Germinal center (tissue), 1 donor: ENCODE results near the gene HSBP1L1.
"Not testable (repeated sequence)": the region's sequence is repeated elsewhere in the genome, so short reads cannot be mapped to it uniquely, and the experiment has no call there.

Experiments
- DNase-seq: peaks from one replicate; pipeline ENCODE4 v3.0.0; 2012; ENCODE audit warnings: mixed read lengths, low spot score

HSBP1L1 gene

GRCh38 chr18:79945118-79946042 lies 19.1 kb upstream of the HSBP1L1 start:
- DNase-seq: no peak

- no peak for DNase-seq
These were observed 17.2 kb upstream of the HSBP1L1 start for GRCh38 chr18:79947054-79947755.

DNA sequence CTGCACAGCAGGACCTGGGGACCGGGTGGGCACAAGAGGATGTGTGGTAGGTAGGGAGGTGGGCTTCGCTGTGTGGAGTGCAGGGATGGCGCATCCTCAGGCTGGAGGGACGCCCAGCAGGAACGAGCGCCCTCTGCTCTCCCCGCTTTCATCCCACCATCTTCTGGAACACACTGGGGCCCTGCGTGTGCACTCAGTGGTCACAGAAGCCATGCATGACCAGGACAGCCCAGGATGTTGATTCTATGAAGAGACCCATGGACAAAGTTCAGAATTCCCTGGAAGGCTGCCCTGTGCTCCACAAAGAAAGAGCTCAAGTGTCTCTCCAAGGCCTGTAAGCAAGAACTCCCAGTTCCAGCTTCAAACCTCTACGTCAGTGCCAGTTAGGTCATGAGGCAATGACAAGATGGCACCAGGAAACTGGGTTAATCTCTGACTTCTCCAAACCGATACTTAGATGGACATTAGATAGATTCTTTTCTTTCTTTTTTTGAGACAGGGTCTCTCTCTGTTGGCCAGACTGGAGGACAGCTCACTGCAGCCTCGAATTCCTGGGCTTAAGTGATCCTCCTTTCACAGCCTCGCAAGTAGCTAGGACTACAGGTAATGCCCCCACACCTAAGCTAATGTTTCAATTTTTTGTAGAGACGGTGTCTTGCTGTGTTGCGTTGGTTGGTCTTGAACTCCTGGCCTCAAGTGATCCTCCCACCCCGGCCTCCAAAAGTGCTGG lies 16.4 kb upstream of the HSBP1L1 start:
- DNase-seq: no peak

DNA sequence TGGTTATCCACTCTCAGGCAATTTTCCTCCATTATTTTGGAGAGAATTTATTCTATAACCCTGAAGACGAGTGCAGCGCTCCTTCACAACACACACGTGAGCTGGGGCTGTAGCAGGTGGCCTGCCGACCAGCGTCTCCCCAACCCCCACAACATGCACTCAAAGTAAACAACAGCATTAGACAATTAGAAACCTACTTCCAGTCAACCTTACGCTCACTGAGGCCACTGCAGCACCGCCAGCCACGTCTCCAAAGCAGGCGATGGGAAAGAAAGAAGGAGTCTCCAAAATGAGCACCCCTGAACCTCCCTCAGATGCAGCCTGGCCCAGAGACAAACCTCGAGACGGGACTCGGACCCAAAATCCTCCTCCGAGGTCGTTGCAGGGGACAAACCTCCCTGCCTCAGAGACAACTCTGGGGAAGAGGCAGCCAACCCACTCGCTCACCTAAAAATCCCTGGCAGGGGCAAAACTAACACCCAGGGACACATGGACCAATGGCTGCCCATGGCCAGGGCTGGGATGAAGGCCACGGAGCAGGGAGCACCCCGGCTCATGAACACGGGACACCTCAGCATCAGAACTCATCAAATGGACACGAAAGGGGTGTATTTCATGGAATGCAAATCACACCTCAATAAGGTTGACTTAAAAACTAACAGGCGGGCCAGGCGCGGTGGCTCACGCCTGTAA lies 15.6 kb upstream of the HSBP1L1 start:
- no peak for DNase-seq

DNA sequence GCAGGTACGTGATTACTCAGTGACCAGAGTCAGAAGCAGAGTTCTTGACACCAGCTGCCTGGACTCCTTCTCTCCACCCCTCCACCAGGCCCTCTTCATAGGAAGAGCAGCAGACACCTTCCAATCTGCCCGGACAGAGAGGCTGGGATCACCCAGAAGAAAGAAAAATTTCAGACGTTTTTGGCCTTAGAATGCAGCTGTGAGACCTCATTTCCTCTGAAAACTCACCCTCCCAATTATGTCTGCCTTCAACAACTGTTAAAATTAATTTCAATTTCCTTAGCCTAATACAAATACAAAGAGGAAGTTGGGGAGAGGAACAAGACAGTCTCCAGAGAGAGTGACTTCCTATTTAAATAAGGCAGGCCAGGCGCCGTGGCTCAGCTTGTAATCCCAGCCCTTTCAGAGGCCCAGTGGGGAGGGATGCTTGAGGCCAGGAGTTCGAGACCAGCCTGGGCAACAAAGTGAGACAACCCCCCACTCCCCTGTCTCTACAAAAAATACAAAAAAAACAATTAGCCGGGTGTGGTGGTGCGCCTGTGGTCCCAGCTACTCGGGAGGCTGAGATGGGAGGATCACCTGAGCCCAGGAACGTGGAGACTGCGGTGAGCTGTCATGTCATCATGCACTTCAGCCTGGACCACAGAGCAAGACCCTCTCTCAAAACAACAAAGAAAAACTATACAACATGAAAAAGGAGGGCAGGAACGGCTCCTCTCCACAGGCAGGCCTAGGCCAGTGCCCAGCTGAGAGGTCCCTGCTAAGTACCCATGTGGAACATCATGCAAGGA lies 14.6 kb upstream of the HSBP1L1 start:
- peak; percentile 68 for DNase-seq

DNA sequence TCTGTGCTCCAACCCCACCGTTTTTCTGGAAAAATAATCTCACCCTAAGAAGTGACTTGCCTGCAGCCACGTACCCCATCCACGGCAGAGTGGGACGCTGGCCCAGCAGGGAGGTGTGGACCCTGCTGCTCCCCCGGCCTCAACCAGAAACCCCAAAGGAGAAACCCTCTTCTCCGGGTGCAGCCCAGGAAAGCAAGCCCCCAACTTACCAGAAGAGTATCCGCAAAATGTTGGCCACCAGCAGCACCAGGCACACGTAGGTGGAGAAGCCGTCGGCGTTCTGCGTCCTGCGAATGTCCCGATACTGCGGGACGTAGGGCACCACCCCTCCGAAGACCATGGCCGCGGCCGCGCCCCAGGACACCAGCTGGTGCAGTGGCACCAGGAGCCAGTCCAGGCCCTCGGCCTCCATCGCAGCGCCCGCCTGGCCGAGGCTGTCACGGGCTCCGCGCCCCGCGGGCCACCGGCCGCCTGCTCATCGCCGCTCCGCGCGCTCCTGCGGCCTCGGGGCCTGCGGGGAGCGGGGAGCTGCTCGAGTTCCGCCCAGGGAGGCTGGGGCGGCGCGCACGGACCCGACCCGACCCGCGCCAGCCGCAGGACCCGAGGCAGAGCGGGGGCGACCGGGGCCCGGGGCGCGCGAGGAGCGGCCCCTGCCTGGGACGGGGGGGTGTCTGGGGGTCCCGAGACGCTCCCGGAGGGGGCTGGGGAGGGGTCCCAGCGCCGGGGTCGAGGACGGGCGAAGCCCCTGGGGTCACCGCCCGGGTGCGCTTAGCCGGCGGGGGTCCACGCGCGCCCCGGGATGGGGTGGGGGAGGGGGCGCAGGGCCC lies 13.7 kb upstream of the HSBP1L1 start:
- DNase-seq: peak; percentile 68

DNA sequence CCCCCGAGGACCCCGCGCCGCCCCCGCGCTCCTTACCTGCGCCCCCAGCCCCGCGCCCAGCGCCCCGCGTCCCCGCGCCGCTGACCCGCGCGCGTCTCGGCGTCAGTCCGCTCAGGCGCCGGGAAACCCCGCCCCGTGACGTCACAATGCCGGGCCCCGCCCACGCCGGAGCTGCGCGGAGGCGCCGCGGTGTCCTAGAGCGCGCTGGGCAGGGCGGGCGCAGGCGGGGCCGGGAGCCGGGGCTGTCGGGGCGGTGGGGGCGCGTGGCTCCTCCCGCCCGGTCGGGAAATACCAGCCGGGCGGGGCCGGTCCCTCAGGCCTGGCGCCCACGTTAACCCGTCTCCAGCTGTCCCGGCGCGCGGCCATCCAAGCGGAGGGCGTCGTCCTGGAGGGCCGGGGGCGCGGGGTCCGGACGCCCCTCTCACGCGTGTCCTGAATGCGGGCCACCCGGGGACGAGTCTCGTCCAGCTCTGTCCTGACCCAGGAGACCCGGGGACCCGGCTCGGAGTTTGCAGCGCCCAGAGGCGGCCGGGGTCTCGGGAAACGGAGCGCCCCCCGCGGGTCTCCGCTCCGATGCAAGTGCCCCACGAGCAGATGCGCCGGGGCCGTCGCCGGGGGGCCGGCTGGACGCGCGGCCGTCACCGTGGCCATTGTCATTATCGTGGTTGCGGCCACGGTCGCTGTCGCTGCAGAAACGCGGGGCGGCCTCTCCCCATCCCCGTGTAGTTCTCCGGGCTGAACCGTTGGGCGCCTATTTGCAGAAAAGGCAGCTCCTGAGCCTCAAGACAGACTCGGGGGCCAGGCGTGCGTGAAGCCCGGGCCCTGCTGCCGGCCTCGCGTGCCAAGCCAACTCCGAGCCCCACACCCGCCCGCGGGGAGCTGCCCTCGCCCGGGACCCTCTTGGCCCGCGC lies 12.6 kb upstream of the HSBP1L1 start, which contains the start of gene SLC66A2:
Gene SLC66A2, minus strand, starts transcription at position 109 of the 911 bp plus-strand sequence. CDS start 727 bp downstream, outside the sequence.
- DNase-seq: peak; percentile 90

DNA sequence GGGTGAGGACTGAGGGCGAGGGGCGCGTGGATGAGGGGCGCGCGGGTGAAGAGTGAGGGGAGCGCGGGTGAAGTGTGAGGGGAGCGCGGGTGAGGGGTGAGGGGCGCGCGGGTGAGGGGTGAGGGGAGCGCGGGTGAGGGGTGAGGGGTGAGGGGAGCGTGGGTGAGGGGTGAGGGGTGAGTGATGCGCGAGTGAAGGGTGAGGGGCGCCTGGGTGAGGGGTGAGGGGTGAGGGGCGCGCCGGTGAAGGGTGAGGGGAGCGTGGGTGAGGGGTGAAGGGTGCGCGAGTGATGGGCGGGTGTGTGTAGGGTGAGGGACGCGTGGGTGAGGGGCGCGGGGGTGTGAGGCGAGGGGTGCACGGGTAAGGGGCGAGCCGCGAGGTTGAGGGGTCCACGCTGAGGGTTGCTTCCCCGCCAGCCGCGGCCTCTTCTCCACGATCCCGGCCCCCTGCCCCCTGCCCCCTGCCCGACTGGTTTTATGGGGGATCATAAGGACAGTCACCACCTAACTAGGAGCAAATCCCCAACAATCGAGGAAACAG lies 11.9 kb upstream of the HSBP1L1 start:
- DNase-seq: no peak

GRCh38 chr18:79952996-79953559 lies 11.4 kb upstream of the HSBP1L1 start:
- DNase-seq: no peak

DNA sequence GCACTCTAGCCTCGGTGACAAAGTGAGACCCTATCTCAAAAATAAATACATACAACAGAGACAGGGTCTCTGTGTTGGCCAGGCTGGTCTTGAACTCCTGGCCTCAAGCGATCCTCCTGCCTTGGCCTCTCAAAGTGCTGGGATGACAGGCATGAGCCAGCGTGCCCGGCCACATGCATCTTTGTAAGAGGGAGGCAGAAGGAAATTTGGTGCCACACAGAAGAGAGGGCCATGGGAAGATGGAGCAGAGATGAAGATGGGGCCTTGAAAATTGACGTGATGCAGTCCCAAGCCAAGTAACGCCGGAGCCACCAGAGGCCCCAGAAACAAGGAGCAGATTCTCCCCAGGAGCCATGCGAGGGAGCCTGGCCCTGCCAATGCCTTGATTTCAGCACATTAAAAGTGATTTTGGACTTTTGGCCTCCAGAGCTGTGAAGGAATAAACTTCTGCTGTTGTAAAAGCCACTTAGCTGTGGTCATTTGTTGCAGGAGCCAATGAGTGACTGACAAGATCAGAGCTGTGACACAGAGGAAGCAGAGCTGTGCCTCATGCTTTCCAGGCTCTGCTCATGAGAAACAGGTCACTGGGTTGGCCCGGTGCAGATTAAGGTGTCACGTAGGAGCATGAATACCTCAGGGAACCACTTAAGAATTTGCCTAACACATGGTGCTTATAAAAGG lies 10.3 kb upstream of the HSBP1L1 start:
- DNase-seq: no peak

GRCh38 chr18:79954791-79955190 lies 9.7 kb upstream of the HSBP1L1 start:
- DNase-seq: no peak

GRCh38 chr18:79955302-79956075 lies 9.0 kb upstream of the HSBP1L1 start:
- no peak for DNase-seq

DNA sequence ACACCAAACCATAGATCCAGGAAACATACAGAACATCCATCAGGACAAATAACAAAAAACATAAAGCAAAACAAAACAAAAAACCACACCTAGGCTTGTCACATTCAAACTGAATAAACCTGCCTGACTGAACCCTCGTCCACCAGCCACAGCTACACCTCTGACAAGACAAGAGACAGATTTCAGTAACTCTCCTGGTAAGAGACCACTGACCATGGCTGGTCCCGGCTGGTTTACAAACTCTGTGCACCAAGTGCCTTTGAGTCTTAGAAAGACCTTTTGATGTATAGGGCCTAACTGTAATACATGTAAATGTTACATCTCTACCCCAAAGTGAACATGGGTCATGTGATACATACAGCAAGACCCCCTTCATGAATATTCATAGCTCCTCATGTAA lies 8.2 kb upstream of the HSBP1L1 start:
- DNase-seq: no peak

DNA sequence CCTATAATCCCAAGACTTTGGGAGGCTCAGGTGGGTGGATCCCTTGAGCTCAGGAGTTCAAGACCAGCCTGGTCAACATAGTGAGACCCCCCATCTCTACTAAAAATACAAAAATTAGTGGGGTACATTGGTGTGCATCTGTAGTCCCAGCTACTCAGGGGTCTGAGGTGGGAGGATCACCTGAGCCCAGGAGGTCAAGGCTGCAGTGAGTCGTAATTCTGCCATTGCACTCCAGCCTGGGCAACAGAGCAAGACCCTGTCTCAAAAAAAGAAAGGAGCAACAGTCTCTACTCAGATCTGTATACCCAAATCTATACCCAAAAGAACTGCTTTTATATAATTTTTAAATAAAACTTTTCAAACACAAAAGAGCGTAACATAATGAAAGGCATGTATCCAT lies 5.5 kb upstream of the HSBP1L1 start:
- no peak for DNase-seq

DNA sequence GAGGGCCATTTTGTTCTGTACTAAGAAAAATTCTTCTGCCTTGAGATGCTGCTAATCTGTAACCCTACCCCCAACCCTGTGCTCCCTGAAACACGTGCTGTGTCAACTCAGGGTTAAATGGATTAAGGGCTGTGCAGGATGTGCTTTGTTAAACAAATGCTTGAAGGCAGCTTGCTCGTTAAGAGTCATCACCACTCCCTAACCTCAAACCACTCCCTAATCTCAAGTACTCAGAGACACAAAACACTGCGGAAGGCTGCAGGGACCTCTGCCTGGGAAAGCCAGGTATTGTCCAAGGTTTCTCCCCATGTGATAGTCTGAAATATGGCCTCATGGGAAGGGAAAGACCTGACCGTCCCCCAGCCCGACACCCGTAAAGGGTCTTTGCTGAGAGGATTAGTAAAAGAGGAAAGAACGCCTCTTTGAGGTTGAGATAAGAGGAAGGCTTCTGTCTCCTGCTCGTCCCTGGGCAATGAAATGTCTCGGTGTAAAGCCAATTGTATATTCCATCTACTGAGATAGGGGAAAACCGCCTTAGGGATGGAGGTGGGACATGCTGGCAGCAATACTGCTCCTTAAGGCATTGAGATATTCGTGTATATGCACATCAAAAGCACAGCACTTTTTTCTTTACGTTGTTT lies 4.2 kb upstream of the HSBP1L1 start:
- DNase-seq: not testable (repeated sequence)

- DNase-seq: no peak
These were observed 3.4 kb upstream of the HSBP1L1 start for GRCh38 chr18:79960921-79961526.
